NK-92 treated with Interleukin-12 subunit alpha and Interleukin-12 subunit beta, amount 100 ng/mL, for 24 hours (cell line): ENCODE measurements around the gene STX8.

Experiments
- DNase-seq: peaks from one replicate; lab custom pipeline; 2025; lab: John Stamatoyannopoulos, UW

The STX8 gene

DNA sequence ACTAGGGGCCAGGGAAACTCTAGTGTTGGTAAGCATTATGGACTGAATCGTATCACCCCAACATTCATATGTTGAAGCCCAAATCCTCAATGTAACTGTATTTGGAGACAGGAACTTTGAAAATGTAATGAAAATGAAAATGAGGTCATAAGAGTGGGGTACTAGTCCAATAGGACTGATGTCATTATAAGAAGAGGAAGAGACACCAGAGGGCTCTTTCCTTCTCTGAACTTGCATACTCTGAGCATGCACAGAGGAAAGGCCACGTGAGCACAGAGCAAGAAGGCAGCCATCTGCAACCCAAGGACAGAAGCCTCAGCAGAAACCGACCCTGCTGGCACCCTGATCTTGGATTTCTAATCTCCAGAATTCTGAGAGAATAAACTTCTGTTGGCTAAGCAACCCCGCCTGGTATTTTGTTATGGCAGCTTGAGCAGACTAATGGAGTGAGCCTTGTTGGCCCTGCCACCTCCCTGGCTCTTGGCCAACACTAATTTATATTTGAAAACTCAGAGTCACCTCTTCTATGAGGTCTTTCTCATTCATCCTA is 280.9 kb downstream of the STX8 start:
- no peak for DNase-seq

DNA sequence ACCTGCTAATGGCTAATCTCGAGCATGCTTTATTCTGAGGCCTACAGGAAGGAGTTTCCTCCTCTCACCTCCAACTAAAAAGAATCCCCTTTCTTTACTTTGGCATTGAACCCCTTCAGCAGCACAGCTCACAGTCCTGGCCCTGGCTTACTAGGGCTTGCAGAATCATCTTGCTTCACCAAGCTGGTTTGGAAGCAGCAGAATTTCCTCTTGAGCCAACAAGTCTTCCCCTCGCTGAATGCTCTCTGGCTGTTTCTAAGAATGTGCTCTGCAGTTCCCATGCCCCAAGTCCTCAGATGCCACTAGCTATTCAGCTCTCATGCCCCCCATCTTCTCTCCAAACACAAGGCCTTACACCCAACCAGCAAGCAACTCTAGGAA is 283.1 kb downstream of the STX8 start:
- DNase-seq, result no peak

DNA sequence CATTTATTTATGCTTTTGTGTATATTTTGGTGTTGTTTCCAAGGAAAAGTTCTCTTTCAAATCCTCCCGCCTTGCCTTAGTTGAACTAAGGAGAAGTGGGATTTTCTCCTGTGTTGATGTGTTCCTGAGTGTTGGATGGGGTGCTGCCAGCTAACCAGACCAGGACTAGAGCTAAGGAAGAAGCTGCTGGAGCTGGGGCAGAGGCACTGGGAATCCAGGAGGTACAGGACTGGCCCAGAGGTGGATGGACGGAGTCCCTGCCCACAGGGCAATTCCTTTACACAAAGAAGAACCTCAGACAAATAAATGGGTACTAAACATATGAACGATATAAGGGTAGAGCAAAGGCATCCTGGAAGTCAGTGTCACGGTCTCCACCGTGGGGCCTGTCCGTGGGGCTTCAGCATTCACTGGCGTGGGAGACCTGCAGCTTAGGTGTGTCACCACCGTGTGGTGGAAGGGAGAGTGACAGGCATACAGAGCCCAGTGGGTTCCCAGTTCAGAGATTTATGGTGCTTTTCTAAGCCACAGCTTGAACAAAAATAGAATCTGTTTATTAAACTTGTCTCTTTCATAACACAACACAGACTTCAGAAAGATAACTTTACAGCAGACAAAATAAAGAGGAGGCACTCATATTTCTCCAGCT is 283.6 kb downstream of the STX8 start:
- DNase-seq, result no peak

DNA sequence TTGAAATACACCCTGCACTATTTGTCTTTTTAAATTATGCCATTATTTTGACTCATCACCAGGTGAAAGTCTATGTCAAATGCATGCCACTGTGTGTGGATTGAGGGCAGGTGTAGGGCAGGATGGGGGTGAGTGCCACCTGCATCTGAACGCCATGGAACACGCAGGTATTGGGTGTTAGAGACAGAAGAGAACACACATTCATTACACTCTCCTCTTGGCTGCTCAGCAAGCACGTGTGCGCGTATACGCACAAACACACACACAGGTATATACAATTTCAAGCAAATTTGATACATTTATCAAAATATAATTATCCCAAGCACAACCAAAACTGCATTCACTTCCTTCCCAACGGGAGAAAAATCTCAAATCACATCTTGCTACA is 285.4 kb downstream of the STX8 start:
- DNase-seq, result no peak

DNA sequence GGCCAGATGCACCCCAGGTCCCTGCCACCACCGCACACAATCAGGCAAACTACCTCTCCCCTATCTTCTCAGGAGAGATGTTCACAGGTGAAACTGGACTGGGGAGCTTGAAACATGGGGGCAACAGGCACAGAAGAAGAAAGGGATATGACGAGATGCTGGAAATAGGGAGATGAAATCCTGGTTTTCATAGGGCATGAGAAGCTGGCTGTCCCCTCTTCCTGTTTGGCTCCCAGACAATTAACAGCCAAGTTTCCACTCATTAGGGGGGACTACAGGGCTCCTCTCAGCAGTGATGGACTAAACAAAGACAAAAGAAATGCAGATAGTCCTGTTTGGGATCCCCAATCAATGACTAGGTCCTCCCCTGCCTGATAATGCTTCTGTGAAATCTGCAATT is 288.3 kb downstream of the STX8 start:
- no peak for DNase-seq

DNA sequence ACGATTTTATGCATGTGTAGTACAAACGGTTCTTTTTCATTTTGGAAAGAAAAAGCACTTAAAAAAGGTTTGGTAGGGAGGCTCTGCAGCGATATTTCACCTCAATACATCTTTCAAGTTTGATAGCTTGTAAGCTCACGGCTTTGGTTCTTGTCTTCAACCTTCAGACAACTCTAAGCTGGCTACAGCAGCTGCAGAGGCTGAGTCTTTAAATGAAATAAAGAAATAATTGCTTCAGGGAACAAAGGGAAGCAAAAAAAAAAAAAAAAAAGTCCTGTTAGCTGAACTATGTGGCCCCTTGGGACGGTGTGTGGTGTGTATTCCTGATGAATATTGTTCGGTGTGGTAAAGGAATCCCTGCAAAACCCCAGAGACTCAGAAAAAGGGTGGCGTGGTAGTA is 289.2 kb downstream of the STX8 start:
- no peak for DNase-seq

DNA sequence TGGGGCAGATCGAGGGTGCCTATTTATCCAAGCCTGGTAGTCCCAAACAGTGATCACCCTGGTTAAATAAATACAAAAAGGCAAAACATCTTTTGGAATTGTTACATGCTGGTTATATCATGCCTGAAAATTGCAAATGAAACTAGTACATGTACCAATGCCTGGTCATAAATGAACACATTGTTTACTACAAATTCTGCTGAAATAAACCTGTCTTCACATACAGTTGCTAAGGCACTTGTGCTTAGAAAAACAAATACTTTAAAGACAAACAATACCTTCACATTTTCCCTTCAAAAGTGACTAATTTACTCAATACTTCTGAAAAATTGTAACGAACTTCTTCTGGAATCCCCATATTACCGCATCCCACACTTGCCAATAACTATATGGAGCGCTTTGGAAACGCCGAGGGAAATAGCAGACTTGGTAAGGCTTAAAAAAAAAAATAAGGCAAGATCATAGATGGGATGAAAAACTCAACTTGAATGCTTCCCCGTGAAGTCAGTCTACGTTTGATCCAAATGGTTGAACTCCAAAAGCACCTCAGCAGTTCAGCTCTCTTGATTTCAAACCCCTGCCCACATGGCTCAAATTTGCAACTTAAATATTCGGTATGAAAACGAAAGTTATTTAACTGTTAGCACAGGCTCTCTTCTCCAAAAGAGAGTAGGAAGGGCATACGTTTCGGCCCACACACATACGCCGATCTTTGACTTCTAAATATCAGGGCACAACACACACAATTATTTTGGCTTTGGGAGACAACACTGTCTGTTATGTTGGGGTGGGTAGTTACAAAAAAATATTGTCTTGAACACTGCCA is 289.8 kb downstream of the STX8 start:
- no peak for DNase-seq

DNA sequence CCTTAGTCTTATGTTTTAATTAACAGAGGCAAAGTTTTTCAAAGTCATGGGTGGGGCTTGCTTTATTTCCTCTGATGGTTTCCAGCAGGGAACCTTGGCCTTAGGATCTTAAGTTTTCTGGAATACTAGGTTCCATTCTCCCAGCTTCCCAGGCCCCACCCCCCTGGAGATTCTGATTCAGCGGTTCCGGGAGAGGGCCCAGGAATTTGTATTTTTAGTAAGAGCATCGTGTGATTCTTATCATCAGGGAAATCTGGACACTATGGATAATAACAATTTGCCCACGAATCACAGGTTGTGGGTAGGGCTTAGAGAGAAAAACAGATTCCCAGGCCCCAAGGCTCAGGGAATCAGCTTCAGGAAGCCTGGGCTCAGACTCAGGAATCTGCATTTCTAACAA is 290.7 kb downstream of the STX8 start:
- DNase-seq, result no peak

DNA sequence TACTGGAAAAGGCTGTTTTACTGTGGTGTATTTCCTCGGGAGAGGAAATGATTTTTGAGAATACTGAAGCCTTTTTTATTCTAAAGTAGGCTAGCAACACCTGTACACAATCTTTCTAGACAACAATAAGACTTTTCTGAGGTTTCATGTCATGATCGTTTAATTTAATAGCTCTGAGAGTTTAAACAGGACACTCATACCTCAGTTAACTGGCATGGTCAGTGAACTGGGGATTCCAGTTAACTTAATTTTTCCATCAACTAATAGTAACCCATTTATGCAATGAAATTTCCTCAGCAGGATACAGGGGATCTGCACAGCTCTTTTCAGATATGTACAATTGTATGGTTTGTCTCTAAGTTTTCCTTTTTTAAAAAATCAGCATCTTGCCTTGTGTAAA is 291.7 kb downstream of the STX8 start:
- no peak for DNase-seq

DNA sequence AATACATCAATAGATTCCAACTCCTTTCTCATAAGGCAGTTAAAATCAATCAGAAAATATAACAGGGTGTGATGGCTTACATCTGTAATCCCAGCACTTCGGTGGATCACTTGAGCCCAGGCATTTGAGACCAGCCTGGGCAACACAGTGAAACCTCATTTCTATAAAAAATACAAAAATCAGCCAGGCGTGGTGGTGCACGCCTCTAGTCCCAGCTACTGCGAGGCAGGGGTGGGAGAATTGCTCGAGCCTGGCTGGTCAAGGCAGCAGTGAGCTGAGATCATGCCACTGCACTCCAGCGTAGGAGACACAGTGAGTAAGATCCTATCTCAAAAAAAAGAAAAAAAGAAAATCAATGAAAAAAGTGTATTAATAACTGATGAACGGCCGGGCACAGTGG is 295.7 kb downstream of the STX8 start:
- no peak for DNase-seq

DNA sequence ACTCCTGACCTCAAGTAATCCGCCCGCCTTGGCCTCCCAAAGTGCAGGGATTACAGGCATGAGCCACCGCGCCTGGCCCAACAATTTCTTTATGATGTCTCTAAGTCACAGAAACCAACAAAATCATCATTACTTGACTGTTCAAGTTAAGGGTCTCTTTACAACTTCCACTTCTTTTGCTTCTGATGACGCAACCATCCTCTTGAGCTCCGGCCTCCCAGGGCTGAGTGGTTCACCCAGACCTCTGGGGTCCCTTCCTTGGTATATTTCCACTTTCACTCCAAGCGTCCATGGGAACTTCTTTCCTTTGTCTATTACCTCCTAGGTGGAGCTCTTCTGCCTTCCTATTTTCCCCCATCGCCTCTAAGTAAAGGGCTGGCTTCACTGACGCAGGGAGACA is 300.6 kb downstream of the STX8 start:
- DNase-seq, result no peak

DNA sequence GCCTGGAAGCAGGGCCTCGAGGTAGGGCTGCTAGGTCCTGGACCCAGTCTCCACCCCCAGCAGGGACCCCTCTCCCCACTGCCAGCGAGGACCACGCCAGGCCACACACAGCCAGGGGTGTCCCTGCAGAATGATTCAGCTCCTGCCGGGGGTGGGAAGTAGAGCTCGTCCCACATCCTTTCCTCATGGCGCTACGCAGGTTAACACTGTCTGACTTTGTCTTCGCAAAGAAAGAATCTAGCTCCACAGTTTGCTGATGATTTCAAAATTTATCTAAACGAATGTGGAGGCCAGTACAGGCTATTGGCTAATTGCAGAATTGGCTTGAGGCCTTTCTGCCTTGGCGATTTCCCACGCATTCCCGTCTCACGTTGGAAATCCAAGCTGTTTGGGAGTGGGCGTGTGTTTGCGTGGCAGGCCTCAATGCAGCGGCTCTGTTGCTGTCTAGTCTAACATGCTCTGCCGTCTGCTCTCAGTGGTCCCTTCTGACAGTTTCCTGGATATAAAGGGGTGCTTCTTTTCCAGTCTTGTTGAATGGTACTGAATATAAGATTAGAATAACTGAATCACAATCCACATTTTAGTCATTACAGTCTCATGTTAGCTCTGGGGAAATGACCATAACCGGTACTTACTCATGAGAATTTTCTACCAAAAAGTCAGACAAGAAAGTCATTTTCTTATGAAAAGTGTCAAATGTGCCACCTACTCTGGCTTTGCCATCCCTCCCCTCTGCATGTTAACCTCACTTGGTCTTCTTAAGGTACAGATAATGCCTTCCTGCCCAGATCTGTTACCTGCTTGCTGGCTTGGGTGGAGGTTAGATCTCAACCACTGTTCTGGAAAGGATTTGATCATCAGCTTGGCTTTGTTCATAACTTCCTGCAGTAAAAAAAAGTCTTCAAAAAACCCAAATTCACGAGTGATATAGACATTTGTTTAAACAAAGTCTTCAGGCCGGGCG is 301.9 kb downstream of the STX8 start:
- no peak for DNase-seq

DNA sequence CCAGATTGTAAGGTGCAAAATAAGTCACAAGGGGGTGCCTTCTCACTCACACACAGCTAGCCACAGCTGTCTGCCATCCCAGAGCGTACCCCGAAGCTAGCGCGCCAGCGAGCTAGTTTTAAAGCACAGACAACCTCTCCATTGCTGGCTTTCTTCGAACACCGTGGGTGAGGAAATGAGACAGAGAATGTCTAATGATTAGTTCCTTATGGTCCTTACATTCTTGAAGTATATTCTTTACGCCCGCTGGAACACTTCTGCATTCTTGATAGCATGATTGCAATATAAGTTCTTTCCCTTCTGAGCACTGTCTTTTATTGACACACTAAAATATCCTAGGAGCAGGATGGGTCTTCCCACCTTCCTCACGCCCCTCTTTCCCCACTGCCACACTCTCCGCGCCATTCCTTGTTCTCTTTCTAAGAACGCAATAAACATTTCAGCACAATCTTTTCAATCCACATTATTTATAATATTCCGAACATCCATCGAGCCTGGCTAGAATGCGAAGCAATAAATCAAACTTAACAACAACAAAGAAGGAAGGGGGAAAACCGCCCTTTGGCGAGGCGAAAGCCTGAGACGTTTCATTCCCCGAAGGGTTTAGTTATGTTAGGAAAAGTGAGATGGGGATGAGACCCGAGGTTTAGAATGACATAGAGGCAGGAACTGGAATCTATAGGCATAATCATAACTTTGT is 303.0 kb downstream of the STX8 start:
- no peak for DNase-seq

DNA sequence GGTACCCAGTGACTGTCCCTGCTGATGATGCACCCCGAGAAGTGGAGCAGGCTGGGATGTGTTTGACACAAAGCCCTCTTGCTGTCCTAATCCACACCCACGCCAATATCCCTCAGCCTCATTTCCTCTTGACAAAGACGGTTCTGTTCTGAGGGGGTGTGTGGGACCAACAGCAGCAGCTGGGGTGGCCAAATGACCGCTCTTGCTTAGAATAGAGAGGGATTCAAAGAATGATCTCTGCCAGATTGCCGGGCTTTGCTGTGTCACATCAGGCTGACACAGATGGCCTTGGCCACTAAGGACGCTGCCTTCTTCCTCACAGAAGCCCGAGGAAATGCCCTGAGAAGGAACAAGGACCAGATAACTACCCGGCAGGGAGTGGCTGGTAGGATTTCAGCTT is 303.6 kb downstream of the STX8 start:
- no peak for DNase-seq

DNA sequence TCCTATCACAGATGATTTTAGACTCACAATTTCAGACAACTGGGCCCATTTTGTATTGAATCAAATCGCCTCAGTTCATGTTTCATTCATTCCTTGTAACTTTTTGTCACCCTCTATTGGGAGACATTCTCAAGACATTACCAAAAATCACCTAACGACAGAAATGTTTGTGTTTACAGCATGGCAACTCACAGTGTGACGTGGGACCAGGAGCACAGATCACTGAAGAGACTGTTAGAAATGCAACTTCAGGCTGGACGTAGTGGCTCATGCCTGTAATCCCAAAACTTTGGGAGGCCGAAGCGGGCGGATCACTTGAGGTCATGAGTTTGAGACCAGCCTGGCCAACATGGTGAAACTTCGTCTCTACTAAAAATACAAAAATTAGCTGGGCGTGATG is 304.7 kb downstream of the STX8 start:
- DNase-seq, result no peak

DNA sequence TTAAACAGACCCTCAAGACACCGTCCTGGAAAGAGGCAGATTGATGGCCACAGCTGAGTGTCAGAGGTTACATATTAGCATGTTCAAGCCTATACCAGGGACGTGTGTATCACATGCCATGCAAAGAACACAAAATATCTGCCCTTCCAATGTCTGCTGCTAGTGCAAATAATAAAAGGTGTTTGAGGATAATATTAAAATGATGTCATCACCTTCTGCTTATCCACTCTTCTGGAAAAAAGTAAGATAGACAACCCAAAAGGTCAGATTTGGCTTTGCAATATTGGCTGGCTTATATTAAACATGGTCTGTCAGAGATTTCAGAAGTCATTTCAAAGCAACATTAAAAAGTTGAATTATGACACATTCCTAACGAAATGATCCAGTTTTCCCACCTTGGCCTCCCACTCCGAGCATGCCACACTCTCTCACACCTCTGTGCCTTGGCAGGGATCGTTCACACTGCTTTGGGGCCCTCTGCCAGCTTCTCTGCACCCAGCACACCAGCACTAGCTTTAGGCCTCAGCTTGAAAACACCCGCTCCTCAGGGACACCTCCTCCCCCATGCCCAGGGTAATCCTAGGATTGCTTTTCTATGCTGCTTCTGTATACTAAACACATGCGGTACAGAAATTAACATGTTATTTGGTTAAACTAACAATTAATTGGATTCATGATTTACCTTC is 306.1 kb downstream of the STX8 start:
- no peak for DNase-seq

DNA sequence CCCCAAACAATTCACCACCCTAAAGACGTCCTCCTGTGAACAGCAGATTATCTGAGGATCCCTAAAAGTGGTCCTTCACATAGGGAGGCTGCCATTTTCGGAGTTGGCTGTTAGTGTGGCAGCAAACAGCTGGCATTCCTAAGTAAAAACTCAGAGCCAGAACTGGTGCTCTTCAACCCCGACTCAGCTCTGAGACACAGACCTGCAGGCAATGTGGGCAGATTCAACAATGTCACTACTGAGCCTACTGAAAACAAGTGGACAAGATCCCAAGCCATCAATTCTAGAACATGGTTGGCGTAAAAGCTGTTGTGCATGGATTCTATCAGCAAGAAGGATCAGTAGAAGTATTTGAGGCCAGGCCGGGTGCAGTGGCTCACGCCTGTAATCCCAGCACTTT is 307.1 kb downstream of the STX8 start:
- no peak for DNase-seq

DNA sequence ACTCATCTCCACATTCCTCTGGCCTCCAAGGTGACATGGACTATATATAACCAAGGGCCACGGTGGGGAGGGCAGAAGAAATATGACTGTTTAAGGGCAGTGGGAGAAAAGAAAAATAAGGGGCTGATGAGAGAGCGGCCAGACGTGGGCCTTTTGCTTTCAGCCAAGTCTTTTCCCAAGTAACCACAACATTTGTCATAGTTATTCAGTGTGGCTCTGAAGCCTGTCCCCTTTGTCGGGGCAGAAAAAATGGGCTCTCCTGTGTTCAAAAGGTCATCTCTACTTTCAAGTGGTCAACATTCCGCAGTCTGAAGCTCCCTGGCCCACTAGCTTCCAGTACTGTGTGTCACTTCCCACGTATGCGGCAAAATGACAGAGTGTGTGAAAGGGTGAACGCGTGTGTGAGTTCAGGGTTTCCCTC is 308.9 kb downstream of the STX8 start:
- no peak for DNase-seq

DNA sequence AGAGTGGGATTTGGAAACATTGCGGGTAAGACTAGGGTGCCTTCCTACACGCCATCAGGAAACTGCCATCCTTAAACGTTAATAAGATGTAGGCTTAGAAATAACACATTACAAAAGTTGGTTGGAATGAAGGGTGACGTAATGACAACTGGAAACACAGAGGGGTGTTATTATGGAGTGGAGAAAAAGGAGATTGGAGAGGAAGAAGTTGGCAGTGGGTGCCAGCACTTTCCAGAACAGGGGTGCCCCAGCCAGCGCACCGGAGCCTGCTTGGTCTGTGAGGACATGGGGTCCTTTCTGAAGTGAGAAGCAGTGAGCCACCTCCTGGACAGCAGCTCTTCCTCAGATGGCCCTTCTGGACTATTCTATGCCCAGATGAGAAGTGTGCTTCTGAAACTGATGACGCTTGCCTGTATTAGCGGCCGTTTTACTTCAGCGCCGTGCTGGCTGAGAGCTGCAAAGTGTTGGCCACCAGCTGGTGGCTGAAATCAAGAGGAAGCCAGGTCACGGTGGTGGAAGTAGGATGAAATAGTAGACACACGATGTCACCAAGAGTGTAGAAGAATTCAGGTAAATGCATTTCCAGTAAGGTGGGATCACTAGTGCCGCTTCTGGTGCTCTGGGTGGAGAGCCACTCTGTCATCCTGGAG is 309.5 kb downstream of the STX8 start:
- DNase-seq, result no peak
